Iris pigment epithelial cell (primary cell): Measurements from ENCODE around the gene BAG1.

Experiments
- DNase-seq: peaks from one replicate; pipeline ENCODE4 v3.0.0-alpha.2; 2011; ENCODE audit warnings: low read depth

Gene BAG1

GRCh38 chr9:33241298-33241697 lies 23.2 kb downstream of the BAG1 start:
- no peak for DNase-seq

- no peak for DNase-seq
Measured at GRCh38 chr9:33239921-33240320, 24.6 kb downstream of the BAG1 start, which contains the start of gene SPINK4. Gene SPINK4, plus strand, starts transcription at chr9:33240167. Its CDS starts 42 bp downstream, at chr9:33240209.

GRCh38 chr9:33236571-33236970 lies 27.9 kb downstream of the BAG1 start:
- DNase-seq = peak; percentile 31

- DNase-seq = peak; percentile 76
Measured at GRCh38 chr9:33234511-33235467, 29.7 kb downstream of the BAG1 start.

- DNase-seq = peak; percentile 95
Measured at GRCh38 chr9:33233626-33234342, 30.7 kb downstream of the BAG1 start.

GRCh38 chr9:33232815-33233214 lies 31.7 kb downstream of the BAG1 start:
- no peak for DNase-seq

- DNase-seq = no peak
Measured at GRCh38 chr9:33231623-33231942, 32.9 kb downstream of the BAG1 start.

GRCh38 chr9:33230756-33231622 lies 33.5 kb downstream of the BAG1 start:
- DNase-seq = no peak

GRCh38 chr9:33229359-33230114 lies 35.0 kb downstream of the BAG1 start:
- no peak for DNase-seq

GRCh38 chr9:33228606-33229005 lies 35.9 kb downstream of the BAG1 start:
- no peak for DNase-seq

GRCh38 chr9:33227741-33228140 lies 36.8 kb downstream of the BAG1 start:
- DNase-seq = no peak

- no peak for DNase-seq
Measured at GRCh38 chr9:33227008-33227398, 37.5 kb downstream of the BAG1 start.

GRCh38 chr9:33225319-33226147 lies 39.0 kb downstream of the BAG1 start:
- peak; percentile 70 for DNase-seq

GRCh38 chr9:33223696-33224095 lies 40.8 kb downstream of the BAG1 start:
- no peak for DNase-seq

GRCh38 chr9:33222031-33222430 lies 42.5 kb downstream of the BAG1 start:
- DNase-seq = no peak

- DNase-seq = no peak
Measured at GRCh38 chr9:33221568-33221884, 43.0 kb downstream of the BAG1 start.

- DNase-seq = no peak
Measured at GRCh38 chr9:33220681-33221567, 43.6 kb downstream of the BAG1 start.

- DNase-seq = peak; percentile 29
Measured at GRCh38 chr9:33211695-33212393, 52.7 kb downstream of the BAG1 start.
